22Rv1 (cell line): Measurements from ENCODE around the gene MRPS31.

Experiments used
- CTCF ChIP-seq: fragments of 450-650 bp; IDR thresholded peaks from 2 replicates; pipeline ENCODE4 v1.5.1; 2017; ENCODE audit warnings: mild to moderate bottlenecking
- ZFX ChIP-seq: fragments of 450-650 bp; IDR thresholded peaks from 2 replicates; pipeline ENCODE4 v1.6.1; 2017; ENCODE audit warnings: antibody characterized with exemption, borderline replicate concordance

DNA sequence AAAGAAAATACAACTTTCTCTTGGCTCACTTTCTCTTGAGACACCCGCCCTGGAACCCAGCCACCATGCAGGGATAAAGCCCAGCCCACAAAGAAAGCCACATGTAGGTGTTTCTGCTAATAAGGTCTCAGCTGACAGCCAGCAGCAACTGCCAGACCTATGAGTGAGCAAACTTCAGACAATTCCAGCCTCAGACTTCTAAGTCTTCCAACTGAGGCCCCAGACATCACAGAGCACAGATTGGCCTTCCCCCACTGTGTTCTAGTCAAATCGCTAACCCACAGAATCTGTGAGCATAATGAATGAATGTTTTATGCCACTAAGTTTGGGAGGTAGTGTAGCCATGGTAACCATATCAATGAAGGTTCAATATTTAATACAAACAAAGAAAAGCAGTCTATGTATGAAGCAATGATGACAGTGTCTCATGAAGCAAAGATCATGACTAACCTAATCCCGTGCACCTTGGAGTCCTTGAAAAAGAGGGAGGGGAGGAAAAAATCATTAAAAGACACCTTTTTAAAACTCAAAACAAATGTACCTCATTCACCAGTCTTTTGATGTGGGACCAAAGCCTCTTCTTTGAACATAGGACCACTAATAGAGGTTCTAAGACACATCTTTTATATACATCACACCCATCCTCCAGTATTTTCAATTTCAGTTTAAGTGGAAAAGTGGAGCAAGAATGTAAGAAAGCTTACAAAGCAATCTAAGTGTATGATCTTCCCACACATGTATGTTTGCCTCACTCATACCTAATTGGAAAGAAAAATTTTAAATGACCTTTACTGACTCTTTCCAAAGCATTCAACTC lies 6.2 kb downstream of the MRPS31 start:
- TF ChIP-seq CTCF (no peak), ZFX (no peak)
